Measurements from ENCODE around the gene CAMKMT.

GRCh38 chr2:44810892-44811530 is 449.3 kb downstream of the CAMKMT start:
- TF ChIP-seq CTCF (IDR thresholded peaks at IDR 0.05; ENCODE audit: low read length): no peak
- no peak for TF ChIP-seq EZH2 (optimal IDR thresholded peaks at IDR 0.05; ENCODE audit: low read depth, low read length)
- no peak for TF ChIP-seq EZH2phosphoT487 (IDR thresholded peaks at IDR 0.05; ENCODE audit: low read length)
